Endometrial microvascular endothelial cells (primary cell): ENCODE measurements around the gene PDLIM7. TPM values are rescaled to one million over a fixed set of nuclear protein-coding genes. Genes with fewer than 3 reads are reported as not detected.

Experiments
- in situ Hi-C: cut with HindIII; loops from 2 replicates; pipeline ENCODE4 v1.10.0; 2017; ENCODE audit warnings: low sequenced_read_pairs, low pct_unique_long_range_greater_than_20kb; ENCODE audit errors: inconsistent ontology term
- total RNA-seq: library from RNA; depleted of rRNA; stranded (reverse); fragments of >200 nt; gene quantifications from one replicate; pipeline ENCODE4 v1.2.3, GENCODE V29; 2015; ENCODE audit errors: inconsistent ontology term

The PDLIM7 gene
- total RNA-seq, 1 donor from 2014 or later, result 224 TPM

DNA sequence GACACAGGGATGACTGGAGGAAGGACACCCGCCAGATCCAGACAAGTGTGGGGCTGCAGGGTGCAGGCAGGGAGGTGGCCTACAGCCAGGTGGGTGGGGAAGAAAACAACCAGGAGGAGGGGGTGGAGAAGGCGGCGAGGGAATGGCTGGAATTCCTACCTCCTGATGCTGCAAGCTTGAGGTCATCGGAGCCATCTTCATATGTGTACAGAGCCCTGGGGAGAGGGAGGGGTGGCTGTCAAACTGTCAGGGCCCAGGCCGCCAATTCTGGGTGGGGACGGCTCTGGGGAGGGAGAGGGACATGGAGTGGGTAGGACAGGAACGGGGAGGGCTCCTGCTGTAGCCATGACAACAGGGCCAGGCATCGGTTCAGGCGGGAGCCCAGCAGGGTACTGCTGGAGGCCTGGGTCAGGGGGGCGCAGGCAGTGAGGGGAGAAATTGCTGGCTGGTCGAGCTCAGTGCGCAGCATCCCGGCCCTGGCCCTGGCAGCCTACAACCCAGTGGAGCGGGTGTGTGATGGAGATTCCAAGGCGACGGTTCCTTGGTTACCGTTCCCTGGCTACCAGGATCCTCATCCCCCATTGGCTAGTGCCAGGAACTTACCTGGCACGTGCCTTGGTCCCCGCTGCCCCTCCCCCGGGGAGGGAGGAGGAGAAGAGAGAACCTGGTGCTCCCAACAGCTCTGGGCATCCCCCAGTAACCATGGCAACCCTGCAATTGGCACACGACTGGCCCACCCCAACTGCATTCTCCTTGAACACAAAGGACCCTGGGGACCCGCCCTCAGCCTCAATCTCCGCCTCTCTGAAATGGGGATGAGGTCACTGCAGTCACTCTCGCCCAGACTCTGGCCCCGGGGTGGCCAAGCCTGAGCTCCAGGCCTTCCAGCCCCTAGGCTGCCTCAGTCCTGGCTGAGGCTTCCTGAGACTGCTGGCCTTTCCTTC is 28.4 kb downstream of the PDLIM7 start:
- in situ Hi-C loops, result no loop called here

DNA sequence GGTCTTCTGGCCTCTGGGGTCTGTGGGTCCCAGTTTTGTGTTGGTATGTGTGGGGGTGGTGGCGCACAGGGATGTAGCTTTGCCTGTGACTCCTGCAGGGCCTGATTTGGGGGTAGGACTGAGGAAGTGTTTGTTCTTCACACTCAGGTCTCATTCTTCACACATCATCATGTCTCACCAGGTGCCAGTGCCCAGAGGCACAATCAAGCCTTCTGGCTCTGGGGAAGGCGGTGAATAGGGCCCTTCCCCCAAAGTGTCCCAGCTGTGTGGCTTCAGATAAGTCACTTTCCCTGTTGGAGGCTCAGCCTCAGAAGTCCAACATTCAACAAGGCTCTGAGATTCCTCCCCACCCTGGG is 29.1 kb downstream of the PDLIM7 start:
- in situ Hi-C loops, result no loop called here

DNA sequence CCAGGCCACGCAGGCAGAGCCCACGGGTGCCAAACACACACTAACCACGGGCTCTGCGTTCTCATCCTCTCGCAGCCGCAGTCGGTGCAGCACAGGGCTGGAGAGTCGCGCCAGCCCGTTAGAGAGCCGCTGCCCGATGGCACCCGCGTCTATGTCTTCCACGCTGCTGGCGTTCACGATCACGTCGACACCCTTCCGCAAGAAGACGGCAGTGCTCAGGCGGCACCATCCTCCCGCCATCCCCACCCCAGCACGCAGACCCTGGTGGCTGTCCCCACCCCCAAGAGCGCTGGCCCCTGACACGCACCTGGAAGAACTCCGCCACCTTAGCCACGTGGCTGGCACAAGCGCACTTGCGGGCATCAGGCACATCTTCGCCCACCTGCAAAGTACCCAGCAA is 30.0 kb downstream of the PDLIM7 start:
- in situ Hi-C loops, result no loop called here

DNA sequence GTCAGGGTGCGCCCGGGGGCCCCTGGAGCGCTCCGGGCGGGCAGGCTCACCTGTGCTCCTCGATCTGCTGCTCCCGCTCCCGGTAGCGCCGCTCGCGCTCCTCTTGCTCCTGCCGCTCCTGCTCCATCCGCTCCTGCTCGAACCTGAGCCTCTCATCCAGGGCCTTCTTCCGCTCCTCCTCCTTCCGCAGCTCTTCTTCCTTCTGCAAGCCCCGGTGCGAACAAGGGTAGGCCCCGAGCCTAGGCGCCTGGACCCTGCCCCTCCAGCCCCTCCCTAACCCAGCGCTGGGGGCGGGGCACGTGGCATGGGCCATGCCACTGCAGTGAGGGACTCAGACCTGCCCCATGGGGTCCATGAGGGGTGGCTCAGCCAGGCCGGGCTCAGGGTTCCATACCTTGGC is 30.5 kb downstream of the PDLIM7 start:
- in situ Hi-C loops, result no loop called here

DNA sequence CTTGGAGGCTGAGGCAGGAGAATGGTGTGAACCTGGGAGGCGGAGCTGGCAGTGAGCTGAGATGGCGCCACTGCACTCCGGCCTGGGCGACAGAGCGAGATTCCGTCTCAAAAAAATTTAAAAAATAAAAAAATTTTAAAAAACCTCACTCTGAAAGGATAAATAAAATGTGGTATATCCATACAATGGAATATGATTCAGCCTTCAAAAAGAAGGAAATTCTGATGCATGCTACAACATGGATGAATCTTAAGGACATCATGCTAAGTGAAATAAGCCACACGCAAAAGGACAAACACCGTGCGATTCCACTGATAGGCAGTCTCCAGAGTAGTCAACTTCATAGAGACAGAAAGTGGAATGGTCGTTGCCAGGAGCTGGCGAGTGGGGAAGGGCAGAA is 32.4 kb downstream of the PDLIM7 start:
- in situ Hi-C loops, result no loop called here

DNA sequence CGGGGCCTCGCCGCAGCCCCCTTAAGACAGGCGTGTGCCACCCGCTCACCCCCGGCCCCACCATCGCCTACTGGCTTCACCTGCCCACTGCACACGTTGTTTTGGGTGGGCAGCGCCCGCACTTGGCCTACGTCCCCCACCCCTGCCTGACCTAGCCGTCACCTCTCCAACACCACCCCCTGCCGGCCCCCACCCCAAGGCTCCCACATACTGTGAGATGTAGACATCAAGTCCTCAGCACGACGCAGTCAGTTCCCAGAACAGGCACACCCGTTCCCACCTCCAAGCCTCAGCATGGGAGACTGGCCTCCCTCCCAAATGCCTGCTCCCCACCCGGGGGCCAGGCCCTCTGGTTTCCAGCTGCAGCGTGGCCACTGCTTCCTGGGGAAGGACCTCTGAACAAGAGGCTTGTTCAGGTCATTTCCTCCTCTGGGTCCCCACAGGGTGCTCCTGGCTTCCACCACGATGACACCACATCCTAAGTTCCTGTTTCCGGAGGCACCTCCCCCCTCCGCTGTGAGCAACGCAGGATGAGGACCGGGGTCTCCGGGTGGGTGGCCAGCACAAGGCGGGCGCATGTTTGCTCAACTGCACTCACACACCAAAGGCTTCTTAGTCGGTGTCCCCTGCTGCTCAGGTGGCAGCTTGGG is 35.3 kb downstream of the PDLIM7 start:
- in situ Hi-C loops, result no loop called here

DNA sequence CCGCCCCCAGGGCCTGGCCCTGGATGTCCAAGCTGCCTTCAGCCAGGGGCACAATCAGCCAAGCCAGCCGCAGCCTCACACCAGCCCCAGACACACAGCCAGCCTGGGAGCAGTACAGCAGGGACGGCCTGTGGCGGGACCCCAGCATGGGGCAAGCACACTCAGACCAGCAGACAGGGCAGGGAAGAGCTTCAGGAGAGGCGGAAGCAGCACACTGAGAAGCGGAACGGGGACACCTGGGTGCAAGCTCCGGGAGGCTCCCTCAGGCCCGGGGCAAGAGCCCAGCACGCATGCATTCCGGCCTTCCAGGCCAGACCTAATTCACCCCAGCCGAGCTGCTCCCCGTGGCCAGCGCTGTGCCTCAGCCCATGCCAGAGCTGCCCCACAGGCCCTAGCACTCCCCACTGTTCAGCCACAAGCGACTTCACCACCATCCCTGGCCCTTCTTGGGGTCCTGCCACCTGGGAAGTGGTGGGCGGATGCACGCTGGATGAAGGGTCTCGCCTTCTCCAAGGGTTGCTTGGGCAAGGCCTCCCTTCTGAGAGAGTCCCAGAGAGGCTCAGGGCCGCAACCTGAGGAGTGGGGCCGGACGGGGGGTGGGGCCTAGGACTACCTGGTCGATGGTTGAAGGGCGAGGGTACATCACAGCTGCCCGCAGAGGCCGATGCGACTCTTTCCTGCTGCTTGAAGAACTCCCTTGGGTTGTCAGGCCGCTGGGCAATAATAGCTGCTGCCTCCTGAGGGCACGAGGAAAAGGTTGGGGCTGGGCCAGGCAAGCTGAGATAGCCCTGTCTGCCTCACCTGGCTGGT is 37.4 kb downstream of the PDLIM7 start:
- in situ Hi-C loops, result no loop called here

DNA sequence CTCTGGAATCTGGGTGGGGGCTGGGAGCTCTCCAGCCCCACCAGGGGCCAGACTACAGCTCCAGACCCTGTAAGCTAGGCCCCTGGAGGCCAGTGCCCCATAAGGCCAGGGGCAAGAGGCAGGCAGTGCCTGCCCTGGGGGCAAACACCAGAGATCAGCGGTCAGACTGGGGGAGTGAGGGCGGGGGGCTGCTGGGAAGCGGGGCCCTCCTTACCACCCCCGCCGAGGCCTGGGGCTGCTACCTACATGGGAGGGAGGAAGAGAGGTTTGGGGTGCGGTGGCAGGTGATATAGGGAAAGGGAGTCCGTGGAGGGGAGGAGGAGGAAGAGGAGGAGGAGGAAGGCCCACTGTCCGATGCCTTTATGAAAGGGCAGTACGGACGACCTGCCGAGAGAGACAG is 38.0 kb downstream of the PDLIM7 start:
- in situ Hi-C loops, result no loop called here

DNA sequence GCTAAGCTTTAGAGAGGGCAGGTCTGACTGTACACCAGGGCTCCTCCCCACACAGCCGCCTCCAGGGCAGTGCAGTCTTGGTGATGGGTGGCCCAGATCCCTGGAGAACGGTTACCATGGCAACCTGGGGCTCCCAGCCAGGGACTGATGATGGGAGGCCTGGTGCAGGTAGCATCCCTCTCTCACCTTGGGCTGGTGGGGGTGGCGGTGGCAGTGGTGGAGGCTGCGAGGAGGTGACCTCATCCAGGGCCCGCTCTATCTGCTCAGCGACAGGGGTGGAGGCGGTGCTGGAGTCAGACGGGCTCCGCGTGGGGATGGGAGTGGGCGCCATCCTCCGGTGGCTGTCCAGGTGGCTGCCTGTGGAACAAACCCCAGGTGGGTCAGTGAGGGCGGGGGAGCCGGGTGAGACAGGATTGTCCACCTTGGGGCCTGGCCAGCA is 38.5 kb downstream of the PDLIM7 start:
- in situ Hi-C loops, result no loop called here

DNA sequence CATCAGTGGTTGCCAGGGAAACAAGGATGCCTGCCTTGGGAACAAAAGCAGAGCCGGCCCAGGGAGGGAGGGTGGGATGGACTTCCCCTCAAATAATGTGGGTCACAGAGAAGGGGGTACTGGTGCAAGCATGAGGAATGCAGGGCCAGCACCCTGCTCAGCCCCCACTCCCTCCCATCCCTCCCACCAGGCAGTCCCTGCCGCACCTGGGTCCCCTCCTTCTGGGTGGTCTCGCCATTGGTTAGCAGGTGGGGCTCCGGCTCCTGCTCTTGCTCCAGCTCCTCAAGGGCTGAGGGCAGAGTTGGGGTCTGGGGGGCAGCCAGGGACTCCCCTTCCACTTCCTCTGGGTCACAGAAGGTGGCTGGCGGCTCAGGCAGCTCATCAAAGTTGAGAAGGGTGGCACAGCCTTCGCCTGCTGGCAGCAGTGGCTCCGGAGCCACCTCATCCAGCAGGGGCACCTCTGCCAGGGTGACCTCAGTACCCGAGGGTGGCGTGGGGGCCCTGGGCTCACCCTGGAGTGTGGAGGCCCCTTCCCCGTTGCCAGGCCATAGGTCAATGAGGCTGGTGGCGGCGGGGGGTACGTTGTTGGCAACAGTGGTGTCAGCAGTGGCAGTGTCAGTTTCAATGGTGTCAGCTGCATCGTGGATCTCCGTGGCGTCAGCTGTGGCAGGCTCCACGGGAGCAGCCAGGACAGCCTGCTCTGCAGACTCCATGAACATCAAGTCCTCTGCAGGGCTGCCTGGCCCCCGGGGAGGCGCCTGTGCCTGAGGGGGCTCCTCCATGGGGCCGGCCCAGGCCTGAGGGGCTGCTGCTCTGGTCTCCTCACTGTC is 39.3 kb downstream of the PDLIM7 start:
- in situ Hi-C loops, result no loop called here

DNA sequence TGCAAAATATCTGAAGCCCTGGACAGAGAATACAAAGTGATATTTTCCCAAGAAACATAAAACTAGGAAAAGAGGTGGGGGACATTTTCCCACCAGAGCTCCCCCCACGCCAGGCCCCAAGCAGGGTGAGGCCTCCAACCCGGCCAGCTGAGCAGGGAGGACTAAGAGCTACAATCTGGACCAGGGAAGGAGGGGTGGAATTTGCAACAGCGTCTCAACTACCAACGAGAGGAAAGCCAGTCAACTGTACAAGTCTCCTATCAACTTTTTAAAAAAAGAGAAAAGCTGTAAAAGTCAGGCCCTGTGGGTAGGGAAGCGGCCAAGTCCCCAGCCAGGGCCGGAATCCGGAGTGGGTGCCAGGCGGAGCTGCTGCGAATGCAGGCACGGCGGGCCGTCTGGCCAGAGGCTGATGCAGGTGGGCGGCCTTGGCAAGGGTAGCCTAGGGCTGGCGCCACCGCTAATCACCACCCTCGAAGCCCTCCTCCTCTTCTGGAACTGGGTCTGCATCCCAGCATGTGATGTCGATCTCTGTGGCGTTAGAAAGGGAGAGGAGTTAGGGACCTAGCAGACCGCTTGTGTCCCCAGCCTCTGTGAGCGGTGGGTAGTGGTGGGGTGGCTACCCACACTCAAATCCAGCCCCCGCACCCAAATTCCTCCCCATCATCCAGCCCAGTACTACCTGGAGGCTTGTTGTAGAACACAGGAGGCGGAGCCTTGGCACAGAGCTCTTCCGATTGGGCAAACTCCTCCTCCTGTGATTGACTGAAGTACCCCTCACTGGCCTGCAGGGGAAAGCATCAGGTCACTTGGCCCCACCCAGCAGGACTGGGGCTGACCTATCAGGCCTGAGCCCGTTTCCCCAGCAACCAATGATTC is 40.2 kb downstream of the PDLIM7 start:
- in situ Hi-C loops, result no loop called here

DNA sequence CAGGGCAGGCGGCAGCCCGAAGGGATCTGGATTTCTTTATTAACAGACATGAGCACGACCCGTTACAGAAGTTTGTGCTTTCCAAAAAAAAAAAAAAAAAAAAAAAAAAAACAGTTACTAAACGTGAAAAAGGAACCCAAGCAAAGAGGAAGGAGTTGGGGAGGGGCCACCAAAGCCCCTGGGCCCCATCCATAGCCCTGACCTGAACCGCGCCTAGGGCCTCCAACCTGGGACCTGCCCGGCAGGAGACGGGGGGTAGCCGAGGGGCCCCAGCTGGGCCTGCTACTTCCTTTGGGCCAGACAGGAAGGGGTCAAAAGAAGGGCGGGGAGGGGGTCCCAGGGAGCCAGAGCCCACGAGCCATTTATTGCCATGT is 40.8 kb downstream of the PDLIM7 start:
- in situ Hi-C loops, result no loop called here

DNA sequence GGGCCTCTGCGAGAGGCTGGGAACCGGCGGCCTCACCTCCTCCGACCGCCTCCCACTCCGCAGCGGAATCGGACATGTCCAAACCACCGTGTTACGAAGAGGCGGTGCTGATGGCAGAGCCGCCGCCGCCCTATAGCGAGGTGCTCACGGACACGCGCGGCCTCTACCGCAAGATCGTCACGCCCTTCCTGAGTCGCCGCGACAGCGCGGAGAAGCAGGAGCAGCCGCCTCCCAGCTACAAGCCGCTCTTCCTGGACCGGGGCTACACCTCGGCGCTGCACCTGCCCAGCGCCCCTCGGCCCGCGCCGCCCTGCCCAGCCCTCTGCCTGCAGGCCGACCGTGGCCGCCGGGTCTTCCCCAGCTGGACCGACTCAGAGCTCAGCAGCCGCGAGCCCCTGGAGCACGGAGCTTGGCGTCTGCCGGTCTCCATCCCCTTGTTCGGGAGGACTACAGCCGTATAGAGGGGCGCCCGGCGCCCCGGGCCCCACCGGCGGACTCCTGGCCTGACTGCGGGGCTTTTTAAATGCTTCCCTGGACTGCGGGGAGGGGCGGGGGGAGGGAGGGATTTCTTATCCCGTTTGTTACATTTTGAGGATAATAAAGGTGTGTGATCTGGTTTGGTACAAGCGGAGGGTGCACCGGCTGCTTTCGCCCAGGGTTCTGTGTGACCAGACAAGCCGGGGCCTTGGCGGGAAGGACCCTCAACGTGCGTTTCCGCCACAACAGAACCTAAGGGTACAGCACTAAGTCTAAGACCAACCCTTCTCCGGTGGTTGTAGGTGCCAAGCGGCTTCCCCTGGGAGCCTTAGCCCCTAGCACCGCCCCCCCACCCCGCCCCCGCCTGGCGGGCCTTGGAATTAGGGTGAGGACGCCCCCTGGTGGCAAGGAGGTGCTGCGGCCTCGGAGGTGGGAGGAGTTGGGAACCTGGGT is 41.5 kb downstream of the PDLIM7 start:
- in situ Hi-C loops, result no loop called here

DNA sequence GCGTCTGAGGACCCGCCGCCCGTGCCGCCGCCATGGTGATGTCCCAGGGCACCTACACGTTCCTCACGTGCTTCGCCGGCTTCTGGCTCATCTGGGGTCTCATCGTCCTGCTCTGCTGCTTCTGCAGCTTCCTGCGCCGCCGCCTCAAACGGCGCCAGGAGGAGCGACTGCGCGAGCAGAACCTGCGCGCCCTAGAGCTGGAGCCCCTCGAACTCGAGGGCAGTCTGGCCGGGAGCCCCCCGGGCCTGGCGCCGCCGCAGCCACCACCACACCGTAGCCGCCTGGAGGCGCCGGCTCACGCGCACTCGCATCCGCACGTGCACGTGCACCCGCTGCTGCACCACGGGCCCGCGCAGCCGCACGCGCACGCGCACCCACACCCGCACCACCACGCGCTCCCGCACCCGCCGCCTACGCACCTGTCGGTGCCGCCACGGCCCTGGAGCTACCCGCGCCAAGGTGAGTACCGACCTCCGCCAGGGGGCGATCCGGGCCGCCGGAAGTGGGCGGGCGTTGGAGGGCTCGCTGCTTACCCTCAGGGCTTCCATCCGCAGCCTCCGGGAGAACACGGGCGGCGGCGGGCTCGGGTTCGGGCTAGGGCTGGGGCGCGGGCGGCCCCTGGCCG is 42.3 kb downstream of the PDLIM7 start:
- in situ Hi-C loops, result no loop called here

DNA sequence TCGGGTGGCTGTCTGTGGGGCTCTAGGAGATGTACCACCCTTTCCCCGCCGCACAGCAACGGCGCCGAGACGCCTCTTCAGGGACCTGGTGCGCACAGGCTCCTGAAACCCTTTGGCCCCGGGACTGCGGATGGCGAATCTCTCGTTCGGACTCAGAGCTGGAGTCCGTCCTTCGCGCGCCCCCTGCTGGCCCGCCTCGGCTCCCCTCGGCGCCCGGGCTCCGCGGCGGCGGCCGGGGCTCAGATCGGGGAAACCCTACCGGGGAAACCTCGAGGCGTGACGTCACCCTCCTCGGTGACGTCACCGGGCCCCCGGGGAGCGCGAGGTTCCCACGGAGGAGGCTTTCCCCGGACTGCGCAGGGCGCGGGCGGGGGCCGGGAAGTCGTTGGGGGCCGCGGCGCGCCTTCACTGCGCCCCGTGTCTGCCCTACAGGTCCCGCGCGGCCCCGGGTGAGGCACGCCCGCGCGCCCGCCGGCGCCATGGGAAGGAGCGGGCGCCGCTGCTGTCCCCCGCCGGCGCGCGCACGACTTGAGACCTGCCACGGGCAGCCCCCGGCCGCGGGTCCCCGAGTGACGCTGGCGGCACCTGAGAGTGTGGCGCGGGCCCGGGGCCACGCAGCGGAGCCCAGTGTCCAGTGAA is 42.9 kb downstream of the PDLIM7 start:
- in situ Hi-C loops, result no loop called here

DNA sequence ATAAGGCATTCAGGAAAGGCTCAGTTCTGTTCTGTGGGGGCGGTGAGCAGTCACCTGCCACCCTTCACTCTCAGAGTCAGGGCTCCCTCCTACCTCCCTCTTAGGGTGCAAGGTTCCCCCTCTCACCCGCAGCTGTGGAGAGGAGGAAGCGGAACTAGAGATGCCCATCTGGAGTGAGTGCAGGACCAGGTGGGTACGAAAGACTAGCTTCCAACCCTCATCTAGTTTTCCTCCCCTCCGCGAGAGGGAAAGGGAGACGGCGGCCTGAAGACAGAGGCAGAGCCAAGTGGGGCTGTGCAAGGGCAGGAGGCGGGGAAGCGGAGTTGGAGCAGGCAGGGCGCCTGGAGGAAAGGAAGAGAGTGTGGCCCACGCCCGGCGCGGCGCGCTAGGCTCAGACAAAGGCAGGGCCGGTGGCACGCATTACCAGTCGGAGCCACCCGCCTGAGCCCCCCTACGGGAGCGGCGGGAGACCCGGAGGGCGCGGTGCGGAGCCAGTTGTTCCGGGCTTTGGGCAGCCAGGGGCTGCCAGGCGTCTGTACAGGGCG is 43.5 kb downstream of the PDLIM7 start:
- in situ Hi-C loops, result no loop called here
